ENCODE data around the gene CNTNAP2. TPM values are rescaled to one million over a fixed set of nuclear protein-coding genes. Genes with fewer than 3 reads are reported as not detected.

Gene CNTNAP2
- total and polyA plus RNA-seq, 9 of the 15 experiments (the other 6 are each of a cell fraction or from before 2014, with no cell fraction given) = 0.04 to 0.62 (median 0.09) TPM; not detected in 4

DNA sequence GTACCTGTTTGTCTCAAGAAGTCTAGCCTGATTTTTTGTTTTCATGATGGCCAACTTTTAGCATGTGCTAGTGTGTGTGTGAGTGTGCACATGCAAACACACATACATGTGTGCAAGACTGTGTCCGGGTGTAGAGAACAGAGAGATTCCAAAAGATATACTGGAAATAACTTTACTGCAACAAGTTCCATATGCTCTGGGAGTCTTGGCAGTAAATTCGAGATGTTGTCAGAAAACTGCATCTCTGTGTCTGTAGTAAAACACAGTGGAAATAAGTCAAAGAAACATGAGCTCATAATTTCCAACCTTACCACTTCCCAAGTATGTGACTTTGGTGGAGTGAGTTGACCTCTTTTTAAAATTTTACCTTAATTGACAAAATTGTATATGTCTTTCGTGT, 1523.2 kb downstream of the CNTNAP2 start (continued):
- no peak for TF ChIP-seq ZBTB2 (IDR thresholded peaks at IDR 0.05)
- TF ChIP-seq GABPA (tag; conservative IDR thresholded peaks at IDR 0.05; ENCODE audit: low read depth) = no peak
- no peak for TF ChIP-seq LCOR (CRISPR knock-in tag; IDR thresholded peaks at IDR 0.05)
- no peak for TF ChIP-seq POLR2H (tag; IDR thresholded peaks at IDR 0.05; ENCODE audit: low read depth)
- TF ChIP-seq RB1 (IDR thresholded peaks at IDR 0.05; ENCODE audit: low read depth) = no peak
- no peak for TF ChIP-seq GTF2B (IDR thresholded peaks at IDR 0.05; ENCODE audit: extremely low read depth, insufficient read length)
- TF ChIP-seq MLLT1 (IDR thresholded peaks at IDR 0.05) = no peak
- no peak for TF ChIP-seq CBX2 (IDR thresholded peaks at IDR 0.05; ENCODE audit: insufficient read depth, low read length, poor library complexity, severe bottlenecking)
- TF ChIP-seq, protein P1, sequence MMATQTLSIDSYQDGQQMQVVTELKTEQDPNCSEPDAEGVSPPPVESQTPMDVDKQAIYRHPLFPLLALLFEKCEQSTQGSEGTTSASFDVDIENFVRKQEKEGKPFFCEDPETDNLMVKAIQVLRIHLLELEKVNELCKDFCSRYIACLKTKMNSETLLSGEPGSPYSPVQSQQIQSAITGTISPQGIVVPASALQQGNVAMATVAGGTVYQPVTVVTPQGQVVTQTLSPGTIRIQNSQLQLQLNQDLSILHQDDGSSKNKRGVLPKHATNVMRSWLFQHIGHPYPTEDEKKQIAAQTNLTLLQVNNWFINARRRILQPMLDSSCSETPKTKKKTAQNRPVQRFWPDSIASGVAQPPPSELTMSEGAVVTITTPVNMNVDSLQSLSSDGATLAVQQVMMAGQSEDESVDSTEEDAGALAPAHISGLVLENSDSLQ (IDR thresholded peaks at IDR 0.05) = no peak
- TF ChIP-seq, protein P2, sequence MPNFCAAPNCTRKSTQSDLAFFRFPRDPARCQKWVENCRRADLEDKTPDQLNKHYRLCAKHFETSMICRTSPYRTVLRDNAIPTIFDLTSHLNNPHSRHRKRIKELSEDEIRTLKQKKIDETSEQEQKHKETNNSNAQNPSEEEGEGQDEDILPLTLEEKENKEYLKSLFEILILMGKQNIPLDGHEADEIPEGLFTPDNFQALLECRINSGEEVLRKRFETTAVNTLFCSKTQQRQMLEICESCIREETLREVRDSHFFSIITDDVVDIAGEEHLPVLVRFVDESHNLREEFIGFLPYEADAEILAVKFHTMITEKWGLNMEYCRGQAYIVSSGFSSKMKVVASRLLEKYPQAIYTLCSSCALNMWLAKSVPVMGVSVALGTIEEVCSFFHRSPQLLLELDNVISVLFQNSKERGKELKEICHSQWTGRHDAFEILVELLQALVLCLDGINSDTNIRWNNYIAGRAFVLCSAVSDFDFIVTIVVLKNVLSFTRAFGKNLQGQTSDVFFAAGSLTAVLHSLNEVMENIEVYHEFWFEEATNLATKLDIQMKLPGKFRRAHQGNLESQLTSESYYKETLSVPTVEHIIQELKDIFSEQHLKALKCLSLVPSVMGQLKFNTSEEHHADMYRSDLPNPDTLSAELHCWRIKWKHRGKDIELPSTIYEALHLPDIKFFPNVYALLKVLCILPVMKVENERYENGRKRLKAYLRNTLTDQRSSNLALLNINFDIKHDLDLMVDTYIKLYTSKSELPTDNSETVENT (CRISPR knock-in tag; IDR thresholded peaks at IDR 0.05) = no peak
- TF ChIP-seq U2AF1 (optimal IDR thresholded peaks at IDR 0.05; ENCODE audit: low read depth, low read length) = no peak
- no peak for TF ChIP-seq CHCHD3 (CRISPR knock-in tag; IDR thresholded peaks at IDR 0.05)
